Stimulated activated CD4-positive, alpha-beta T cell treated with anti-CD3 and anti-CD28 coated beads, TNF-alpha, amount 100 ng/mL, for 48 hours (primary cell): ENCODE results near the gene APOL2.
"Not testable (repeated sequence)": the region's sequence is repeated elsewhere in the genome, so short reads cannot be mapped to it uniquely, and the experiment has no call there.

Experiments
- DNase-seq, 3 donors: peaks; one replicate each; pipeline ENCODE4 v3.0.0-alpha.2; 2020; ENCODE audit warnings: low read depth in 3 of 3

Gene APOL2

GRCh38 chr22:36239401-36240171, at the start of gene APOL2:
TSS of gene APOL2 (minus strand) at chr22:36239527. CDS start at chr22:36233162, 6,365 bp downstream.
- peak; percentile 66 to 84 (median 81) for DNase-seq

- no peak for DNase-seq
Observed at GRCh38 chr22:36288571-36289405, 49.5 kb upstream of the APOL2 start.

- no peak for DNase-seq
Observed at GRCh38 chr22:36287881-36288515, 48.7 kb upstream of the APOL2 start.

DNA sequence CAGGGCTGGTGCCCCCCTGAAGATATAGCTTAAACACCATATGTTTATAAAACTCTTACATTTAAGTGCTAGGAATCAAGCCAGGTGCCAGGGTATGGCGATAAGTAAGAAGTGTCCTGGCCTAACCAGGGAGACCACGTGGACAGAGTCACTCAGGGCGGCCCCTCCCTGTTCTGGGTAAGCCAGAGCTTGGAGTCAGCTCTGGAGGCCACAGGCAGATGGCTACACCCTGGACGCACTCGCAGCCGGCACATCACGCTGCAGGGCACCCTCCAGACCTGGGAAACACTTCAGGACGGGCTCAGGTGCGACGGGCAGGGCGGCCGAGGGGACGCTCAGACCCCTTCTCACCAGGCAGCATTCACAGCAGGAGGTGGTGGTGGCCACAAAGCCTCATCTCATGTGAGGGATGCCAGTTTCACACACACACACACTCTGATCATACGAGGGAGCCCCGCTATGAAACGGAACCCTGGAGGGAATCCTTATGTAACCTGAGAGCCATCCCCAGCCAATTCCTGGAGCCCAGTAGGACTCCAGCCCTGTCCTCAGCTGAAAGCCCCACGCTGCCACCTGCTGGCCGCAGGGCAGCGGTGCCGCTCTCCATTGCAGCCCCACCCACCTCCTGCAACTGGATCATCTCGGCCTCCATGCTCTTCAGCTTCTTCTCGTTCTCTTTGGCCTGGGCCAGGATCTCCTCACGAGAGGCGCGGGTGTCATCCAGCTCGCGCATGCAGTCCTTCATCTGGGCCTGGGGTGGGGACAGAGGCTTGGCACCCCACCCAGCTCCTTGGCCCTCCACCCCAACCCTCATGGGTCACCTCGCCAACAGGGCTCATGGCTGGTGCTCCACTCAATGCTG, 47.0 kb upstream of the APOL2 start:
- peak; percentile 44 to 55 (median 52) for DNase-seq

- no peak for DNase-seq
Observed at GRCh38 chr22:36285545-36285944, 46.2 kb upstream of the APOL2 start.

- no peak for DNase-seq
Observed at GRCh38 chr22:36285017-36285416, 45.7 kb upstream of the APOL2 start.

GRCh38 chr22:36284171-36284571, 44.8 kb upstream of the APOL2 start:
- DNase-seq: no peak

GRCh38 chr22:36282328-36282831, 43.1 kb upstream of the APOL2 start:
- DNase-seq: no peak

- no peak for DNase-seq
Observed at GRCh38 chr22:36281781-36282327, 42.5 kb upstream of the APOL2 start.

DNA sequence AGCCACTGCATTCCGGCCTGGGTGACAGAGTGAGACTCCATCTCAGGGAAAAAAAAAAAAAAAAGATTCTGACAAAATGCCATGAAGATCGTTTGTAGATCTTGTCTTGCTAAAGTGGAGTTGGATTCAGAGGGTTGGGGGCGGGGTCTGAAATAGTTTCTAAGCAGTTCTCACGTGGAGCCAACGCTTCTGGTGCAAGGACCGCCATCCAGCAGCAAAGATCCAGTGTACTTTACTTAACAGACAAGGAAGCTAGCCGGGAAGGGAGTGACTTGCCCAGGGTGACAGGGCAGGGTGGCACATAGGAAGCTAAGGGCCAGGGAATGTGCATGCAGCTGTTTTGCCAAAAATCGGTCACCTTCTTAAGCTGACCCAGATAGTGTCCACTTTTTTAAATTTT, 41.1 kb upstream of the APOL2 start:
- no peak for DNase-seq

DNA sequence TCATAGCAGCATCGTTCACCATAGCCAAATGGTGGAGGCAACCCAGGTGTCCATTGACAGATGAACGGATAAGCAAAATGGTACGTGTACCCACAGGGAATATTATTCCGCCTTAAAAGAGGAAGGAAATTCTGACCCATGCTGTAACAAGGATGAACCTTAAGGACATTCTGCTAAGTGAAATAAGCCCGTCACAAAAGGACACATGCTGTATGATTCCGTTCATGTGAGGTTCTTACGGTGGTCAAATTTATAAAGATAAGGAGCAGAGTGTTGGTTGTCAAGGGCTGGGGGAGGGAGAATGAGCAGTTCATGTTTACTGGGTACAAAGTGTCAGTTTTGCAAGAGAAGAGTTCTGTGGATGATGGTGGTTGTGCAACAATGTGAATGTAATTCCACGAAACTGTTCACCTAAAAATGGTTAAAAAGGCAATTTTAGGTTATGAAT, 39.9 kb upstream of the APOL2 start:
- DNase-seq: no peak

GRCh38 chr22:36277482-36278291, 38.4 kb upstream of the APOL2 start:
- peak; percentile 40 to 68 (median 61) for DNase-seq

DNA sequence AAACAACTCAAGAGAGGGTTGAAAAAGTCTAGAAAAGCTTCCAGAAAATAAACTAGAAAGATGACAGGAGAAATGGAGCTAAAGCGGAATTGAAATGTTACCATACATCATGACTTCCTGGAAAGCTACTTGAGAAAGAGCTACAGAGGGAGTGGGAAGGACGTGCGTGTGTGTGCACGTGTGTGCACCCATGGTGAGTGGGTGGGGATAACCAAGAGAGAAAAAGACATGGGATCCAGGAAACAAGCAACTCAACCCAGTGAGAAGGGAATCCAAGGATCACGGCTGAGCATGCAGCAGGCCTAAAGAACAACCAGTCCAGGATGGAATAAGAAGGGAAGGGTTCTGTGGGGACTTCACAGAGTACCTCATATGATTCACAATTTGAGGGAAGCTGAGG, 35.2 kb upstream of the APOL2 start:
- no peak for DNase-seq

- not testable (repeated sequence) for DNase-seq
Observed at GRCh38 chr22:36271951-36272350, 32.6 kb upstream of the APOL2 start.

GRCh38 chr22:36271231-36271630, 31.9 kb upstream of the APOL2 start:
- not testable (repeated sequence) for DNase-seq

DNA sequence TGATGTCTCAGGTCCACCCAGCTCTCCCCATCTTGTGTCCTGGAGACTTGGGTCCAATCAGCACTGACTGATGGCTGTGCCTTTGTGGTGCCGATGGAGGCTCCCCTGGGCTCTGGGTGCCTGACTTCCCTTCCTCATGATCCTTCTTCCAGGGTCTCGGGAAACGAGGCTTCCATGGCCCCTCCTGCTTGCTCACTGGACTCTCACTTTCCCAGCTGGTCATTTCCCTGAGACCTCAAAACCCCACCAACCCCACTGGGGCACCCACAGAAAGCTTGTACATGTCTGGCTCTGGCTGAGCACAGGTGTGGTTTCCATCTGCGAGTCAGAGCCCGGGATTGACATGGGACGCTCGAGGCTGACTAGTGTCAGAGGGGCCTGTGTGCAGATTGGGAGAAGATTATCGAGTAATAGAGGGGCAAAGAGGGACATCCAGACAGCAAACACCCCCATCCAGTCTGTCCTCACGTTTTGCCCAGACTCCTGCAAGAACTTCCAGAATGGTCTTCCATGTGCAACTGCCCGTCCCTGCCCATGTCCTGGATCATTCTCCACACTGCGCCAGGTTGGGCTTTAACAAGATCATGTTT, 28.7 kb upstream of the APOL2 start:
- DNase-seq: no peak

DNA sequence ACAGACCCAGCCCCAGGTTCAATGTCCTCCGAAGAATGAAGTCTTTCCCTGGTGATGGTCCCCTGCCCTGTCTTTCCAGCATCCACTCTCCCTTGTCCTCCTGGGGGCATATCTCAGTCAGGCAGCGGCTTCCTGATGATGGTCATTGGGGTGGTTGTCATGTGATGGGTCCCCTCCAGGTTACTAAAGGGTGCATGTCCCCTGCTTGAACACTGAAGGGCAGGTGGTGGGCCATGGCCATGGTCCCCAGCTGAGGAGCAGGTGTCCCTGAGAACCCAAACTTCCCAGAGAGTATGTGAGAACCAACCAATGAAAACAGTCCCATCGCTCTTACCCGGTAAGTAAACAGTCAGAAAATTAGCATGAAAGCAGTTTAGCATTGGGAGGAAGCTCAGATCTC, 27.7 kb upstream of the APOL2 start:
- no peak for DNase-seq

GRCh38 chr22:36263886-36264664, 24.7 kb upstream of the APOL2 start:
- DNase-seq: not testable (repeated sequence)

DNA sequence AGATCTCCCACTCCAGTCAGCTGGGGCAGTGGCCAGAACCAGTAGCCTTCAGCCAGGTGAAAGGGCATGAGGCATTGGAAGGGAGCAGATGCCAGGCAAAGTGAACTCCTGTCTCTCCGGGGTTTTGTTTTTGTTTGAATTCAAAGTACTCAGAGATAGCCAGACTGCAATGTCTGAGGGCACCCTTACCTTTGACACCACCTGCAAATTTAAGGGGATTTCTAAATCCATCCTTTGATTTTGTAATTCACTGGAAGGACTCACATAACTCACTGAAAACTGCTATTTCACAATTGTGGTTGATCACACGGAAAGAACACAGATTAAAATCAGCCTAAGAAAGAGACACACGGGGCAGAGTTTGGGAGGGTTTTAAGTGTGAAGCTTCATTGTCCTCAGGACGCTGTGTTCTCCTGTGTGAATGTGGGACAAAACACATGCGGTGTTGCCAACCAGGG, 23.9 kb upstream of the APOL2 start:
- not testable (repeated sequence) for DNase-seq
